Natural killer cell (primary cell): ENCODE measurements around the gene SLC38A7. TPM values are rescaled to one million over a fixed set of nuclear protein-coding genes. Genes with fewer than 3 reads are reported as not detected.

Experiments used
- ATAC-seq, 3 donors: fragments of 150-1000 bp in 2 of 3; fragments of 200-7000 bp in 1 of 3; cut with Tn5 transposase; 1 replicate in 1 of 3; 2 replicates in 2 of 3; pipeline ENCODE4 v1.10.0; 2021; ENCODE audit warnings: mild to moderate bottlenecking in 2 of 3, moderate library complexity in 2 of 3
- DNase-seq, 2 donors: peaks; one replicate each; pipeline versions ENCODE4 v3.0.0 to v3.0.0-alpha.2; 2013 to 2021; ENCODE audit warnings: mixed read lengths in 1 of 2
- H3K27ac ChIP-seq: one replicate; pipeline ENCODE4 v1.5.1; 2013; ENCODE audit warnings: mild to moderate bottlenecking, low read length
- H3K27me3 ChIP-seq: one replicate; pipeline ENCODE4 v1.6.1; 2013; ENCODE audit warnings: low read length; ENCODE audit not compliant: control insufficient read depth, insufficient read depth
- H3K36me3 ChIP-seq: one replicate; pipeline ENCODE4 v1.6.1; 2013; ENCODE audit warnings: low read length; ENCODE audit not compliant: control insufficient read depth, insufficient read depth
- H3K4me1 ChIP-seq: one replicate; pipeline ENCODE4 v1.6.1; 2013; ENCODE audit warnings: low read length; ENCODE audit not compliant: control insufficient read depth, insufficient read depth
- H3K4me3 ChIP-seq: one replicate; pipeline ENCODE4 v1.5.1; 2013; ENCODE audit warnings: low read length
- H3K9me3 ChIP-seq: one replicate; pipeline ENCODE4 v1.6.1; 2013; ENCODE audit warnings: low read length; ENCODE audit not compliant: control insufficient read depth, insufficient read depth
- H3K27ac Mint-ChIP-seq, 2 donors: one replicate each; pipeline ENCODE4 v1.8.0; 2022; ENCODE audit warnings: mild to moderate bottlenecking in 2 of 2, mixed read lengths in 2 of 2, moderate library complexity in 1 of 2
- H3K27me3 Mint-ChIP-seq, 2 donors: one replicate each; pipeline ENCODE4 v1.8.0; 2022; ENCODE audit warnings: low read depth in 2 of 2, mixed read lengths in 2 of 2
- H3K36me3 Mint-ChIP-seq: one replicate; pipeline ENCODE4 v1.8.0; 2022; ENCODE audit warnings: mixed read lengths
- H3K4me1 Mint-ChIP-seq, 2 donors: one replicate each; pipeline ENCODE4 v1.8.0; 2022; ENCODE audit warnings: mixed read lengths in 2 of 2
- H3K4me3 Mint-ChIP-seq: one replicate; pipeline ENCODE4 v1.8.0; 2022; ENCODE audit warnings: mild to moderate bottlenecking, moderate library complexity, mixed read lengths
- H3K9me3 Mint-ChIP-seq, 2 donors: one replicate each; pipeline ENCODE4 v1.8.0; 2022; ENCODE audit warnings: mixed read lengths in 2 of 2
- WGBS: methylation state at CpG from one replicate; pipeline ENCODE4 v1.1.7; 2013; ENCODE audit warnings: missing lambda C conversion rate; ENCODE audit not compliant: insufficient coverage; 5-methylcytosine and 5-hydroxymethylcytosine counted together
- intact Hi-C: fragments of 100-400 bp; cut with micrococcal nuclease; formaldehyde crosslinking; loops from one replicate; pipeline ENCODE4 v1.14.2; 2022
- total RNA-seq, 4 donors: library from RNA; stranded (reverse); fragments of 120-200 nt in 1 of 4; gene quantifications; one replicate each; pipeline versions ENCODE4 v1.2.3 to v1.2.4, GENCODE V29; 2013 to 2022
- TF ChIP-seq, protein P1 (sequence below): fragments of 200-600 bp; IDR thresholded peaks from one replicate; pipeline ENCODE4 v1.8.0; 2022; ENCODE audit warnings: antibody characterized with exemption

The SLC38A7 gene
- total RNA-seq, 3 donors from 2014 or later (not counting 1 experiment from before 2014, with no cell fraction given), result 9.2 to 16.9 (median 14.1) TPM

DNA sequence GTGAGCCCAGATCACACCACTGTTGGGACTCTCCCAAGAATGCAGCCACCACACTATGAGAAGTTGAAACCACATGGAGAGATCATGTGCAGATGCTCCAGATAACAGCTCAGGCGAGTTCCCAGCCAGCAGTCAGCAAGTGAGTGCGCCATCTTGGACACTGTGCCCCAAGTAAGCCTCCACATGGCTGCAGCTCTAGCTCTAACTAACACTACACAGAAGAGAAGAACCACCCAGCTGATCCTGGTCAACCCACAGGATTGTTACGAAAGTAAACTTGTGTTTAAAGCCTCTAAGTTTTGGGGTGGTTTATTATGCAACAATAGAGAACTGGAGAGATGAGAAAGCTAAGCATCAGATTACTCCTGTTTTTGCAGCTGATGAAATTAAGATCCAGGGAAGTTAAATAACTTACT, 25.8 kb downstream of the SLC38A7 start:
- no peaks in the 10 kb centered on the region for H3K4me1 Mint-ChIP-seq
- H3K27ac Mint-ChIP-seq, result no peak overlapping the region
- H3K4me1 ChIP-seq, result no peaks in the 10 kb centered on the region
- intact Hi-C loops, result no loop called here
- H3K9me3 ChIP-seq, result no peaks in the 10 kb centered on the region
- WGBS, result 84% methylated on average over 3 of the region's 3 CpGs
- no peaks in the 10 kb centered on the region for H3K27me3 ChIP-seq
- DNase-seq (no peak), ATAC-seq (no peak)
- peaks cover 3 to 7% of the 10 kb centered on the region in 2 donors for H3K27me3 Mint-ChIP-seq
- H3K9me3 Mint-ChIP-seq, result no peaks in the 10 kb centered on the region
- TF ChIP-seq, protein P1, sequence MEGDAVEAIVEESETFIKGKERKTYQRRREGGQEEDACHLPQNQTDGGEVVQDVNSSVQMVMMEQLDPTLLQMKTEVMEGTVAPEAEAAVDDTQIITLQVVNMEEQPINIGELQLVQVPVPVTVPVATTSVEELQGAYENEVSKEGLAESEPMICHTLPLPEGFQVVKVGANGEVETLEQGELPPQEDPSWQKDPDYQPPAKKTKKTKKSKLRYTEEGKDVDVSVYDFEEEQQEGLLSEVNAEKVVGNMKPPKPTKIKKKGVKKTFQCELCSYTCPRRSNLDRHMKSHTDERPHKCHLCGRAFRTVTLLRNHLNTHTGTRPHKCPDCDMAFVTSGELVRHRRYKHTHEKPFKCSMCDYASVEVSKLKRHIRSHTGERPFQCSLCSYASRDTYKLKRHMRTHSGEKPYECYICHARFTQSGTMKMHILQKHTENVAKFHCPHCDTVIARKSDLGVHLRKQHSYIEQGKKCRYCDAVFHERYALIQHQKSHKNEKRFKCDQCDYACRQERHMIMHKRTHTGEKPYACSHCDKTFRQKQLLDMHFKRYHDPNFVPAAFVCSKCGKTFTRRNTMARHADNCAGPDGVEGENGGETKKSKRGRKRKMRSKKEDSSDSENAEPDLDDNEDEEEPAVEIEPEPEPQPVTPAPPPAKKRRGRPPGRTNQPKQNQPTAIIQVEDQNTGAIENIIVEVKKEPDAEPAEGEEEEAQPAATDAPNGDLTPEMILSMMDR, result no peak
- H3K36me3 Mint-ChIP-seq, result no peaks in the 10 kb centered on the region
- no peak overlapping the region for H3K27ac ChIP-seq
- no peak overlapping the region for H3K4me3 ChIP-seq
- no peak overlapping the region for H3K4me3 Mint-ChIP-seq
- no peaks in the 10 kb centered on the region for H3K36me3 ChIP-seq

DNA sequence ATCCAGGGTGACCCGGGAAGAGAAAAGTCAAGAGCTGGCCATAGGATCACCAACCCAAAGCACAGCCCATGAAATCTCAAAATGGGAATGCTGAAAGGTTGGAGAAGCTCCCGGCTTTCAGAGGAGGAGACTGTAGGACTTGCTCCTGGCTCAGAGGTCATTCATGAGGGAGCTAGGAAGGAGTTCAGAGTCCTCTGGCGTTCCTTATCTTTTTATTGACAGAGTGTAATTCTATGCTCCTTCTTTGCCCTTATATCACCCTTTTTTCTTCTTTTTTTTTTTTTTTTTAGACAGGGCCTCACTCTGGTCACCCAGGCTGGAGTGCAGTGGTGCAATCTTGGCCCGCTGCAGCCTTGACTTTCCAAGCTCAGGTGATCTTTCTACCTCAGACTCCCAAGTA, 27.7 kb downstream of the SLC38A7 start:
- Mint-ChIP-seq H3K9me3 (no peaks in the 10 kb centered on the region), H3K36me3 (no peaks in the 10 kb centered on the region), H3K27me3 (peaks cover 3 to 8% of the 10 kb centered on the region in 2 donors), H3K27ac (no peak overlapping the region), H3K4me3 (no peak overlapping the region), H3K4me1 (no peaks in the 10 kb centered on the region)
- ATAC-seq (no peak), DNase-seq (no peak)
- Histone ChIP-seq H3K27me3 (no peaks in the 10 kb centered on the region), H3K27ac (no peak overlapping the region), H3K4me1 (no peaks in the 10 kb centered on the region), H3K4me3 (no peak overlapping the region), H3K36me3 (no peaks in the 10 kb centered on the region), H3K9me3 (no peaks in the 10 kb centered on the region)
- TF ChIP-seq, protein P1, result no peak
- intact Hi-C loops, result no loop called here
- WGBS, result 97% methylated on average over 4 of the region's 4 CpGs

DNA sequence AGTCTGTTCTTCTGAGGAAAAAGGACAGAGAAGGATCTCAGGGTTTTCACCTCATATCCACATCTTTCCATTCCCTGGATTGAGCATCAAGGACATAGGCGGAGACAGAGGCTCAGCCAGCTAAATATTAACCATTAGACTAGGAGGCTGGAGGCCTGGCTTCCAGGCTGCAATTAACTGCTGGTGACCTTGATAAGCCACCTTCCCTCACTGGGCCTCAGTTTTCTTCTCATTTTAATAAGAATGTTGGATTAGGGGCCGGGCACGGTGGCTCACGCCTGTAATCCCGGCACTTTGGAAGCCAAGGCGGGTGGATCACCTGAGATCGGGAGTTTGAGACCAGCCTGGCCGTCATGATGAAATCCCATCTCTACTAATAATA, 29.4 kb downstream of the SLC38A7 start:
- H3K4me1 Mint-ChIP-seq, result no peaks in the 10 kb centered on the region
- no peak overlapping the region for H3K4me3 ChIP-seq
- no peaks in the 10 kb centered on the region for H3K4me1 ChIP-seq
- no peak overlapping the region for H3K4me3 Mint-ChIP-seq
- H3K9me3 Mint-ChIP-seq, result no peaks in the 10 kb centered on the region
- H3K36me3 ChIP-seq, result no peaks in the 10 kb centered on the region
- ATAC-seq (no peak), DNase-seq (no peak)
- intact Hi-C loops, result no loop called here
- peaks cover 3 to 8% of the 10 kb centered on the region in 2 donors for H3K27me3 Mint-ChIP-seq
- TF ChIP-seq, protein P1, result no peak
- no peaks in the 10 kb centered on the region for H3K9me3 ChIP-seq
- H3K27ac ChIP-seq, result no peak overlapping the region
- H3K27me3 ChIP-seq, result no peaks in the 10 kb centered on the region
- H3K36me3 Mint-ChIP-seq, result no peaks in the 10 kb centered on the region
- no peak overlapping the region for H3K27ac Mint-ChIP-seq
- WGBS, result 96% methylated on average over 8 of the region's 8 CpGs

DNA sequence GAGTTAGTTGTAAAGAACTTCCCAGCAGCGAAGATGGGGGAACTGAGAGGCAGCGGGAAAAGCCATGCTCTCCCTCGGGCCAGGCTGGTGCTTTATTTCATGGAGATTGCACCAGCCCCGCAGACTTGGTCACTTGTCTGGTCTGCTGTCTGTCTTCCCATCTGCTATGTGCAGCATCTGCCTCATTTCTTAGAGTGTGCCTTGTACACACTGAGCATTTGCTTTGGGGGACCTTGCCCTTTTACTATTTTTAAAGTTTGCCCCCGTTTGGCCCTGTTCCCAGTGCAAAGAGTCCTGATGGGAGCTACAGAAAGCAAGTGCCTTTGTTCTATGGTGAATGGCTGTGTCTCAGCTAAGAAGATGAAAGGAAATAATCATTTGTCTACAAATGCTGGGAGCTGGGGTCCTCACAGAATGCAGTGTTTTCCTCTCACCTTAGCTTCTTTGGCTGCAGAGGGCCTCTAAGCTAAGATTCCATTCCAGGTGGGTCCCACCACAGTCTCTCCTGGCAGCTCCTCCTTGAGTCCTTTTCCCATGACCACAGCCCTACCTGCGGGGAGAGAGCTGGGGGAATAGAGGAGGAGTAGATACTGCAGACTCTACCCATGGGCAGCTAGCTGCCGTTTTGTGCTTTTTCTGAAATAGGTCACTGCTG, 29.9 kb downstream of the SLC38A7 start:
- no peaks in the 10 kb centered on the region for H3K27me3 ChIP-seq
- DNase-seq (no peak), ATAC-seq (no peak)
- no peaks in the 10 kb centered on the region for H3K36me3 ChIP-seq
- Mint-ChIP-seq H3K4me3 (no peak overlapping the region), H3K9me3 (no peaks in the 10 kb centered on the region), H3K4me1 (no peaks in the 10 kb centered on the region), H3K27me3 (peaks cover 3 to 8% of the 10 kb centered on the region in 2 donors), H3K36me3 (no peaks in the 10 kb centered on the region), H3K27ac (no peak overlapping the region)
- intact Hi-C loops, result no loop called here
- TF ChIP-seq, protein P1, result no peak
- no peak overlapping the region for H3K27ac ChIP-seq
- no peak overlapping the region for H3K4me3 ChIP-seq
- H3K4me1 ChIP-seq, result no peaks in the 10 kb centered on the region
- WGBS, result 86% methylated on average over 6 of the region's 7 CpGs
- no peaks in the 10 kb centered on the region for H3K9me3 ChIP-seq
